SK-N-DZ (cell line): ENCODE measurements around the gene RELA.

Experiments
- DNase-seq: peaks from one replicate; pipeline ENCODE4 v3.0.0-alpha.2; 2015; ENCODE audit warnings: low spot score
- small RNA-seq, 2 experiments: library from RNA; depleted of rRNA; stranded (forward); fragments of <200 nt; gene quantifications; one replicate each; pipeline ENCODE3, GENCODE V24; 2014

Gene RELA

GRCh38 chr11:65615229-65615949 lies 47.3 kb downstream of the RELA start, which contains the start of gene PCNX3:
Gene PCNX3 (plus strand): TSS chr11:65615776. CDS start chr11:65616312, 536 bp downstream.
- peak; percentile 100 for DNase-seq

- no peak for DNase-seq
Observed at GRCh38 chr11:65613091-65613928, 49.4 kb downstream of the RELA start.

- DNase-seq, result no peak
Observed at GRCh38 chr11:65612691-65613090, 50.0 kb downstream of the RELA start.

GRCh38 chr11:65611758-65612603 lies 50.7 kb downstream of the RELA start:
- DNase-seq, result no peak

- no peak for DNase-seq
Observed at GRCh38 chr11:65611028-65611757, 51.5 kb downstream of the RELA start.

GRCh38 chr11:65610404-65610803 lies 52.3 kb downstream of the RELA start:
- DNase-seq, result no peak

- no peak for DNase-seq
Observed at GRCh38 chr11:65609665-65610064, 53.1 kb downstream of the RELA start.

- DNase-seq, result no peak
Observed at GRCh38 chr11:65609229-65609628, 53.5 kb downstream of the RELA start.

- no peak for DNase-seq
Observed at GRCh38 chr11:65607614-65608426, 54.9 kb downstream of the RELA start.

- DNase-seq, result peak; percentile 99
Observed at GRCh38 chr11:65606876-65607613, 55.7 kb downstream of the RELA start.

GRCh38 chr11:65604258-65604657 lies 58.5 kb downstream of the RELA start:
- no peak for DNase-seq

Small RNA genes within 50 kb of the gene (small RNA-seq; reads per million reads assigned to genes)
- gene MIR4489 (0 reads per million in 2 experiments), gene MIR4690 (0 to 0.09 reads per million in 2 experiments), gene RN7SL309P (0 reads per million in 2 experiments)
